Stomach (tissue), 9 donors: Measurements from ENCODE around the gene RAB40B. TPM values are rescaled to one million over a fixed set of nuclear protein-coding genes. Genes with fewer than 3 reads are reported as not detected.

Experiments
- DNase-seq, 2 donors: peaks; one replicate each; pipeline versions ENCODE4 v3.0.0 to v3.0.0-alpha.2; 2013 to 2019
- H3K27ac ChIP-seq, 5 donors: fragments of 200-600 bp in 4 of 5; sonication (generic) in 4 of 5; one replicate each; pipeline ENCODE4 v1.5.1; 2013 to 2019; ENCODE audit warnings: mild to moderate bottlenecking in 1 of 5, moderate library complexity in 1 of 5
- H3K27me3 ChIP-seq, 3 donors: fragments of 200-600 bp; sonication (generic); one replicate each; pipeline ENCODE4 v1.5.1; 2017 to 2019; ENCODE audit warnings: mixed run types in 1 of 3
- H3K36me3 ChIP-seq, 4 donors: fragments of 200-600 bp; sonication (generic); 1 replicate in 3 of 4; 2 replicates in 1 of 4; pipeline ENCODE4 v1.5.1; 2016 to 2019
- H3K4me1 ChIP-seq, 4 donors: fragments of 200-600 bp; sonication (generic); one replicate each; pipeline ENCODE4 v1.5.1; 2016 to 2019
- H3K4me3 ChIP-seq, 4 donors: fragments of 200-600 bp; sonication (generic) in 3 of 4; one replicate each; pipeline ENCODE4 v1.5.1; 2016 to 2019; ENCODE audit warnings: mild to moderate bottlenecking in 1 of 4
- H3K9me3 ChIP-seq, 4 donors: fragments of 200-600 bp; sonication (generic); one replicate each; pipeline ENCODE4 v1.5.1; 2016 to 2019
- EP300 ChIP-seq: sonication (generic); formaldehyde crosslinking; IDR thresholded peaks from one replicate; pipeline ENCODE4 v1.6.1; 2017; ENCODE audit warnings: antibody characterized with exemption
- POLR2A ChIP-seq, 4 donors: fragments of 450-650 bp; IDR thresholded peaks; one replicate each; pipeline ENCODE4 v1.6.1; 2016; ENCODE audit warnings: antibody characterized with exemption in 4 of 4, control low read depth in 2 of 4, mild to moderate bottlenecking in 1 of 4, moderate library complexity in 1 of 4
- POLR2AphosphoS5 ChIP-seq, 3 donors: sonication (generic); formaldehyde crosslinking; IDR thresholded peaks; one replicate each; pipeline ENCODE4 v1.6.1; 2016; ENCODE audit warnings: antibody characterized with exemption in 3 of 3
- WGBS, 5 donors: extraction: QIAGEN DNeasy Blood & Tissue Kit in 3 of 5; methylation state at CpG; one replicate each; pipeline versions ENCODE4 v1.1.5 to v1.1.7; 2013 to 2018; 5-methylcytosine and 5-hydroxymethylcytosine counted together
- intact Hi-C: fragments of 100-400 bp; cut with DNase I; formaldehyde crosslinking; loops from one replicate; pipeline ENCODE4 v1.15.1; 2023; ENCODE audit warnings: low total_unique reads
- polyA plus RNA-seq, 3 donors: library from polyadenylated mRNA; stranded (reverse); fragments of 200-250 nt; gene quantifications; one replicate each; pipeline ENCODE4 v1.2.3, GENCODE V29; 2013
- total RNA-seq, 5 donors: library from RNA; depleted of rRNA; stranded (reverse); fragments of >200 nt; gene quantifications; one replicate each; pipeline versions ENCODE4 v1.1.0 to v1.2.3, GENCODE V29; 2014 to 2016
- TF ChIP-seq, protein P1 (sequence below), 7 experiments: fragments of 450-650 bp in 4 of 7; fragments of 200-600 bp in 3 of 7; sonication (generic) in 3 of 7; IDR thresholded peaks; one replicate each; pipeline ENCODE4 v1.5.1; 2016 to 2019; ENCODE audit warnings: antibody characterized with exemption in 7 of 7, control low read depth in 2 of 7, mild to moderate bottlenecking in 1 of 7
- donor health status: healthy with polysubstance abuse.
- donor health status: Bipolar disorder and iron deficiency.
- donor health status: healthy.

Gene RAB40B
- total and polyA plus RNA-seq, 8 donors, result 7.6 to 133 (median 22.2) TPM

GRCh38 chr17:82704886-82705285, 6.4 kb upstream of the RAB40B start:
- TF ChIP-seq EP300 (no peak), POLR2A (IDR thresholded peaks at IDR 0.05) (no peak), POLR2AphosphoS5 (IDR thresholded peaks at IDR 0.05) (no peak)
- TF ChIP-seq, protein P1, sequence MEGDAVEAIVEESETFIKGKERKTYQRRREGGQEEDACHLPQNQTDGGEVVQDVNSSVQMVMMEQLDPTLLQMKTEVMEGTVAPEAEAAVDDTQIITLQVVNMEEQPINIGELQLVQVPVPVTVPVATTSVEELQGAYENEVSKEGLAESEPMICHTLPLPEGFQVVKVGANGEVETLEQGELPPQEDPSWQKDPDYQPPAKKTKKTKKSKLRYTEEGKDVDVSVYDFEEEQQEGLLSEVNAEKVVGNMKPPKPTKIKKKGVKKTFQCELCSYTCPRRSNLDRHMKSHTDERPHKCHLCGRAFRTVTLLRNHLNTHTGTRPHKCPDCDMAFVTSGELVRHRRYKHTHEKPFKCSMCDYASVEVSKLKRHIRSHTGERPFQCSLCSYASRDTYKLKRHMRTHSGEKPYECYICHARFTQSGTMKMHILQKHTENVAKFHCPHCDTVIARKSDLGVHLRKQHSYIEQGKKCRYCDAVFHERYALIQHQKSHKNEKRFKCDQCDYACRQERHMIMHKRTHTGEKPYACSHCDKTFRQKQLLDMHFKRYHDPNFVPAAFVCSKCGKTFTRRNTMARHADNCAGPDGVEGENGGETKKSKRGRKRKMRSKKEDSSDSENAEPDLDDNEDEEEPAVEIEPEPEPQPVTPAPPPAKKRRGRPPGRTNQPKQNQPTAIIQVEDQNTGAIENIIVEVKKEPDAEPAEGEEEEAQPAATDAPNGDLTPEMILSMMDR (IDR thresholded peaks at IDR 0.05), result no peak
- intact Hi-C loops, result no loop called here
- WGBS, 5 donors, result 81 to 89% (median 84%) methylated on average over 12 to 13 of the region's 13 CpGs
- Histone ChIP-seq H3K36me3 (no peaks in the 10 kb centered on the region), H3K4me3 (no peak overlapping the region), H3K4me1 (peaks cover 5 to 19% (median 16%) of the 10 kb centered on the region in 4 donors), H3K27ac (no peak overlapping the region), H3K9me3 (no peaks in the 10 kb centered on the region), H3K27me3 (no peaks in the 10 kb centered on the region)
- DNase-seq, result no peak

GRCh38 chr17:82703935-82704865, 5.7 kb upstream of the RAB40B start:
- Histone ChIP-seq H3K27me3 (no peaks in the 10 kb centered on the region), H3K27ac (no peak overlapping the region), H3K4me1 (peaks cover 10 to 25% (median 21%) of the 10 kb centered on the region in 4 donors), H3K36me3 (no peaks in the 10 kb centered on the region), H3K9me3 (no peaks in the 10 kb centered on the region), H3K4me3 (no peak overlapping the region)
- WGBS, 5 donors, result 61 to 69% (median 65%) methylated on average over 38 of the region's 38 CpGs
- TF ChIP-seq POLR2A (IDR thresholded peaks at IDR 0.05) (no peak), EP300 (no peak), POLR2AphosphoS5 (IDR thresholded peaks at IDR 0.05) (no peak)
- TF ChIP-seq, protein P1 (IDR thresholded peaks at IDR 0.05), result no peak
- intact Hi-C loops, result no loop called here
- peak; percentile 51 to 65 for DNase-seq

- intact Hi-C loops, result no loop called here
- Histone ChIP-seq H3K27ac (no peak overlapping the region), H3K27me3 (no peaks in the 10 kb centered on the region), H3K4me1 (peaks cover 13 to 29% (median 25%) of the 10 kb centered on the region in 4 donors), H3K4me3 (no peak overlapping the region), H3K36me3 (no peaks in the 10 kb centered on the region), H3K9me3 (no peaks in the 10 kb centered on the region)
- 80 to 88% (median 84%) methylated on average over 17 to 26 of the region's 26 CpGs for WGBS, 5 donors
- no peak for DNase-seq
- TF ChIP-seq POLR2AphosphoS5 (IDR thresholded peaks at IDR 0.05) (no peak), EP300 (no peak), POLR2A (IDR thresholded peaks at IDR 0.05) (no peak)
- TF ChIP-seq, protein P1 (IDR thresholded peaks at IDR 0.05), result no peak
Measured at GRCh38 chr17:82703036-82703745, 4.7 kb upstream of the RAB40B start.

DNA sequence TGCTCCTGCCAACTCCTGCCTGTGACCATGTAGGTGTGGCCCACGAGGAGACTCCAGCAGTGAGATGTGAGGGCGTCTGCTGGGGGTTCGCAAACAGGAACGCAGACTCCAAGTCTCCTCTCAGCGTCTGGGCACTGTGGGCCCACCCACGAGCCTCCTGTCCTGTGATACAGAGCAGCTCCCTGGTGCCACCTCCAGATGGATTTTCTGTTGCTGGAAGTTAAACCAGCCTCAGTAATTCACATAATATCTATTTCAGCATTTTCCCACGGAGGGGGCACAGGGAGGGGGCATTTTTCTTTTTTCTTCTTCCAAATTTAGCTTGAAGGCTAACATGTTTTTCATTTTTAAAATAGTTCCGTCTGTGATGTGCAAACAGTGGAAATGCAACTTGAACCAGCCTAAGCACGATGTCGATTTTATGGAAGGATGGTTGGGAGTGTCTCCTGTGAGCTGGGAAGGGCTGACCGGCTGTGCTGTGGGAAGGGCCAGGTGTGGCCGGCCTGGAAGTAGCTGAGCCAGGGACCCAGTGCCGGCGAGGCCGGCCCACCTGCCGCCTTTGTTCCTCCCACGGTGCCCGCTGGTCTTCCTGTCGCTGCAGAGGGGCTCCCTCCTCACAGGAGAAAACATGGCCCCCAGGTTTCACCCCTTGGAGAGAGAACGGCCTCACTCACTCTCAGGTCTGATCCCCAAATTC, 3.9 kb upstream of the RAB40B start:
- Histone ChIP-seq H3K36me3 (no peaks in the 10 kb centered on the region), H3K4me3 (no peak overlapping the region), H3K4me1 (peaks cover 13 to 37% (median 32%) of the 10 kb centered on the region in 4 donors), H3K27ac (no peak overlapping the region), H3K27me3 (peaks cover 0 to 5% (median 0%) of the 10 kb centered on the region in 3 donors), H3K9me3 (no peaks in the 10 kb centered on the region)
- intact Hi-C loops, result no loop called here
- 37 to 52% (median 39%) methylated on average over 20 of the region's 20 CpGs for WGBS, 5 donors
- TF ChIP-seq POLR2AphosphoS5 (IDR thresholded peaks at IDR 0.05) (no peak), EP300 (no peak), POLR2A (IDR thresholded peaks at IDR 0.05) (no peak)
- TF ChIP-seq, protein P1 (IDR thresholded peaks at IDR 0.05), result no peak
- peak in 1 of 2 donors; percentile 60 for DNase-seq
